CD4-positive, alpha-beta T cell treated with Interleukin-1 beta for 1 hour (primary cell): ENCODE measurements around the gene MTMR10.

Experiments
- DNase-seq, 2 donors: peaks; one replicate each; pipeline ENCODE4 v3.0.0-alpha.2; 2020 to 2022

The MTMR10 gene

DNA sequence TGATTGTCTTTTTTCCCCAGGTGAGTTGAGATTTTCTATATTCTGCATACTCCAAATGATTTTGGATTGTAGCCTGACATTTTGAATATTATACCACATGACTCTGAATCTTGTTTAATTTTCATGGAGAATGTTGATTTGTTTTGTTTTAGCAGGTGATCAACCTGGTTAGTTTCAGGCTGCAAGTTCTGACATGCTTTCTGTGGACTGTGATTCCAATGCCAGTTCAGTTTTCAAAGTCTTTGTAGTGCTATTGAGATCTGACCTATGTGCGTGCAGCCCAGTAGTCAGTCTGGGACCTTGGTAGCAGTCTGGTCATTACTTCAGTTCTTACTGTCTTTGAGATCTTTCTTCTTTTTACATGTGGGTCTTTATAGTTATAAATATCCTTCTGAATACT lies 18.6 kb upstream of the MTMR10 start:
- DNase-seq: no peak

DNA sequence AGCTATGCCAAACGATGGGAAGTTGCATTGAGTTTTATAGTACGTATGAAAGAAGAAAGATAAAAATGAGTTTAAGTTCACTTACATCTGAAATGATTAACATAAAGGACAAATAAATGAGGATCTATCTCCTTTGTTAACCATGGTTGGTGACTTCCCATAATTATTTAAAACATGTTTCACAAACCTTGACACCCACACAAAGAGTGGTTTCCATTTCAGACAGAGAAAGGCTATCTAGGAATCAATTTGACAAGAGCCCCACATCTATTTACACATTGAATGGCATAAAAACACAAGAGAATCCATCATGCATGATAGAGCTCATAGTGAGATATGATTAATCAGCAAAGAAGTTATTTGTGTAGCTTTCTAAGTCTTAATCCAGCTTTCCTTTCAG lies 14.2 kb upstream of the MTMR10 start:
- no peak for DNase-seq

DNA sequence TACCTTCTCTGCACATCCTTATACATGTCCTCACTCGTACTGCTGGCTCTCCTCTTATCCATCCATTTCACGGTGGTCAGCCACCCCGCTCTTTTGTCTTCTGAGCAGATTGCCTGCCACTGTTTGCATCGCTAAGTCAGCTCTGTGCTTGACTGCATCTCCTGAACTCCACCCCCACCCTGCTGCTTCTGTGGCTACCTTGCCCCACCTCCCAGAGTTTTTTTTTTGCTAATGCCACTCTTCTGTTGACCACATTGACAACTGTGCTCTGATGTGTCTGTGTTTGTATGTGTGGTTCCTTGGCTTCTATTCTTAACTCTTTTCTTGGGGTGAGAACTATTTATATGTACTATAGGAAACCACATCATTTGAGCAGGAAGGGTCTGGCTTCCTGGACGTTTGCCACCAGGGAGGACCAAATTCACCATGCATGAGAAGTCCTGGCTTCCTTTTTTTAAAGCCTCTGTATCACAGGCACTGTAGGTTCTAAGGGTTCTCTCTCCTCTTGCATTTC lies 12.8 kb upstream of the MTMR10 start:
- peak in 1 of 2 donors; percentile 66 for DNase-seq

DNA sequence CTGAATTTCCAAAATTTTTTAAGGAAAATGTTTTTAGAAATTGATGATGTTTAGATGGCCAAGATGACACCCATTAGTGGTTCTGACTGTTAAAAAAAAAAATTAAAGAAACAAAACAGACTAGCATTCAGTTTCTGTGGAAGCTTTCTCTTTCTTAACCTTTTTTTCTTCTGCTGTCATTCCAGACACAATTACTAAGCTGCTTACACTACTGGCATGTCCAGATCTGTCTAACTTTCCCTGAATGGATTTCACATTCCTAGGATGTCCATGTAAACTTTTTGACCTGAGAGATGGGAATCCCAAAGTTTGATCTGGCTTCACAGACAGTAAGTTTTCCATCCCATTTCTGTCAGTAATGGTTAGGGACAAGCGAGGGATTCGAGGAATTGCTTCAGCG lies 10.3 kb upstream of the MTMR10 start:
- DNase-seq: no peak

DNA sequence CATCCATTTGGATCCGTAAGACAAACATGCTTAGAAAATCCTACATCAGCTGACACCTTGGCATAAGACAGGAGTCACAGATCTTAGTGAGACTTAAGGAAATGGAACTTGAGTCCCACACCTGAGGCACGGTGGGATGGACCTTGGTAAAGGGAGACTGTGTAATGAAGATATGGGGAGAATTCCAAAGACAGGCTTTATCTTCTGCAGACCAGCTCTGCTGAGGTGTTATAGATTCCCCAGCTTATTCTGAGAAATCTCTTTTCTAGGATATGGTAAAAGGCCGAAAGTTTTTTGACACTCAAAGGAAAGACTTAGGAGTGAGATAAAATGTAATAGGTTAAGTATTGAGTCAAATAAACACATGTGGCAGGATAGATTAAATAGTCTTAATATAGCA lies 8.3 kb upstream of the MTMR10 start:
- DNase-seq: no peak

DNA sequence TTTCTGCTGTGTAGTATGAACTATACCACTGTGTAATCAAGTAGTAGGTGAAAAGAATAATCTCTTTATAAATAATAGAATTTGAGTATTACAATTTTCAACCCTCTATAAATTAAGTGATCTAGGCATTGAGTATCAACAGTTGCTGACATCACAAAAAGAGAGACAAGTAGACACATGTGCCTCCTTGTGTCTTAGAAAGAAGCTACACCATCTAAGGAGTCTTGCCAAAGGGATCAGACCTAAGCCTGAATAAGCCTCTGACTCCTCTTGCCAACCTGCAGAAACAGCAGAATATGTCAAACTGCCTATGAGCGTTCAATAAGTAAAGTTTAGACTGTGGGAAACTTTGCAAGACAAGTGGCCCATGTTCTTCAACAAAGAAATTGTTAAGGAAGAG lies 5.8 kb upstream of the MTMR10 start:
- DNase-seq: no peak

DNA sequence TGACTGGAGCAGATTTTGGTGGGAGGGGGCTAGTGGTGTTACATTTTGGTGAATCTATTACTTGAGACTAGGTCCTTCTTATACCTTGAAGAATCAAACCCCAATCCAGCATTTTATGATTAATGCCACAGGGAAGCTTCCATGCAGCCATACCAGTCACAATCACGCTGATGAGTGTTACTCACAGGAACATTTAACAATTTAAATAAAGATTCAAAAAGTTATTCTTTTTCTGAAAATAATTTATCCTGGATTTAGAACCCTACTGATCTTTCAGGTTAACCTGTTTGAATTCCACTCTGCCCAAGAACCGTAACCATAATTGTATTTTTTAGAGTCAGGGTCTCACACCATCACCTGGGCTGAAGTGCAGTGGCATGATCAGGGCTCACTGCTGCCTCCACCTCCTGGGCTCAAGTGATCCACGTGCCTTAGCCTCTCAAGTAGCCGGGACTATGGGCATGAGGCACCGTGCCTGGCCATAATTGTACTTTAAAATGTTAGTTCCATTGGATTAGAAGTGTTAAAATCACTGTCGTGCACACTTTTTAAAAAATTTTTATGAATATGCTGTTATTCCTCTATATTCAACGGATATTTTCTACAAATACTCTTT lies 929 bp upstream of the MTMR10 start:
- no peak for DNase-seq

DNA sequence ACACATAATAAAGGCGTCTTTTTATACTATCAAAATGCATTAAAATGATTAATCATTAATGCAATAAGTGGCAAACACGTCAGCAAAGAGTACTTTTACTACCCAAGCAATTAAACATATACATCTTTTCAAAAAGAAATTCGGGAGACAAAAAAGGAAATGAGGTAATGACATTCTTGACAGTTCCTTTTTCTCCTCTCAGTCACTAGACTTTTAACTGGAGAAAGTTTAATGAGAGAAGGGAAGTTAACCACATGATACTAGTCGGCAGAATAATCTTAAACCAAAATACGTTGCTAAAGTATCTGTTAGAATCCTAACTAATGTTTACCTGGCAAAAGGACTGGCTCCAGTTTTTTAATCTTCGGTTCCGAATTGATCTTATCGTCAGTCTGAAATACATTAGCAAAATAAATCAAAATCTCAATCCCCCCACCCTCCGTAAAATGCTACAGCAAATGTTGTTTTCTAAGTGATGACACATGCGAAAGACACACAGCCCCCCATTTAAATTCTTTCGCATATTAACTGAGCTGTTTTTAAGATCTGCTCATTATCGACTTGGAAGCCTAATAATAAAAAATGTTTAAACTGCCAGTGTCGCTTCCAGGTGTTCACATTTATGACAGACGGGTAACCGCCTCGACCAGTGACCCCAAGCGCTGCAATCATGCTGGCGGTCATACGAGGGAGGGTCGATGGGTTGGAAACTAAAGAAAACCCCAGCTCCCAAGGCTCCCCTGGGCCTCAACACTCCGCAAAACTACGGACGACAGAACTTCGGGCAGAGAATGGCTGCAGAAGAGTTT lies 778 bp downstream of the MTMR10 start:
- peak in 1 of 2 donors; percentile 3 for DNase-seq

DNA sequence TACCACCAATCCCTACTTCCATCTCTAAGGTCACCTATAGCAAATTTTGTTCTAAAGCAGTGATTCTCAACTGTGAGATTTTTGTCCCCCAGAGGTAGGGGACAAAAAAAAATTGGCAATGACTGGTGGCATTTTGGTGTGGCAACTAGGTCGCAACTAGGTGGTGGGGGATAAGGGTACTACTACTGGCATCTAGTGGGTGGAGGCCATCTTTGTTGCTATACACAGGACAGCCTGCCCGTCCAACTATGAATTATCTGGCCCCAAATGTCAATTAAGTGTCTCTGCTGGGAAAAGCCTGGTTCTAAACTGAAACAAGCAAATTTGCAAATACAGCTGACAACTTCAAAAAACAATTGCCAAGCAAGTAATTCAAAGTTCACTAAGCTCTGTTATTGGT lies 1.4 kb downstream of the MTMR10 start:
- no peak for DNase-seq

DNA sequence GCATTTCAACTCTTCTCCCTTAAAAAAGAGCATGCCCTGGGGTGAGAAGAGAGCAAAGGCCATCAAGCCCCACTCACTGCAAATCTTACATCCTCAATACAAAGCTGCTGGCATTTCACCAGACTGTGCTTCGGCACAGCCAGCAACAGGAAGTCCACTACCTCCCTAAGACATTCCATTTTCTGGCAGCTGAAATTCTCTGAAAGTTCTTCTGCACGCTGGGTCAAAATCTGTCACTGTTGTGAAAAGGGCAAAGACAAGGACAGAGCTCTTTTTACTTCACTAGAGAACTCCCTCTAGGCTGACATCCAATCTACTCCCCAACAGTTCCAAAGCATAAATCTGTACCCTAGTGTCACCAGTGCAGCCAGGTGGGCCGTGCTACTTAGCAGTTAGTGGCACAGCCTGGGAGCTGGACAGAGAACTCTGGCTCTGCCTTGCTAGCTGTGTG lies 6.3 kb downstream of the MTMR10 start:
- DNase-seq: no peak

DNA sequence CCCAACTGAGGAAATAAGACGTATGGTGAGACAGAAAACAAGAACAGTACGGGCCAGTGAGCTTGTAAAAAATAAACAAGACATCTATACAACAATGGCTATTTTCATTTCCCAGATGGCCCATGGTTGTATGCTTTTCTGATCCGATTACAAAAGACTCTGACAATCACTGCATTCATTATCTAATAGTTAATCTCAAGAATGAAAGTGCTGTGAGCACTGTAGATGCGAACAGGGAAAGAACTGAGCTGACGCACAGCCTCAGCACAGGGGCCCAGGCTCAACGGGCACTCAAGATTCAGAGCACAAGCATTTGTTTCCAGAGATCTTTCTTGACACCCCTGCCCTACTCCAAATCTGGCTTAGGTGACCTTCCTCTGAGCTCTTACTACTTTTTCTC lies 6.9 kb downstream of the MTMR10 start:
- DNase-seq: no peak

DNA sequence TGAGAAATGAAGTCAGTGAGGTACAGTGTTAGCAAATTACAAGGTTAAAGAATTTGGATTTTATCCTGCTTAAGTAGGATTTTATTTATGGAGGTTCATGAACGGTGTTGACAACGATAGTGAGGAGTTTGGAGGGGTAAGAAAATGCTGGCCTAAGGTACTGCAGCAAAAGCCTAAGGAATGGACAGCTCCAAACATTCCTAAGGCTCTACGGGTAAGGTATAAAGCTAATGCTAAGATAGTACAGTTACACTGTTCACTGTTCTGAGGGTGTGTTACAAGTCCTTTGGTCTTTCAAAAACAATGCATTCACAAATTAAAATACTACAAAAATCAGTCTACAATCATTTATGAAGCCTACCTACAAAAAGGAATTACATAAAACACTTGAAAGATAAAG lies 7.3 kb downstream of the MTMR10 start:
- DNase-seq: no peak

DNA sequence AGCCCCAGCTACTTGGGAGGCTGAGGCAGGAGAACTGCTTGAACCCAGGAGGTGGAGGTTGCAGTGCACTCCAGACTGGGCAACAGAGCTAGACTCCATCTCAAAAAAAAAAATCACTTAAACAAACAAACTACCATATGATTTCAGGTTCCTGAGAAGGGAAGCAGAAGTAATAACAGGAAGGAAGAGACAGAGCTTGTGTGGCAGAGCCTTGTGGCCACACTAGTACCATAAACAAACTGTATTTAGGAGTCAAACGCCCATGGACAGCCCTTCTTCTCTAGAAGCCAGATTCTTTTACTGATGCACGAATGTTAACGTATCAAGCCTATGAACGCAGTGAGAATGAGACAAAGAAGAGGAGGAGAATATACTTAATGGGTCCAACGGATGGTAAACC lies 12.0 kb downstream of the MTMR10 start:
- DNase-seq: no peak

DNA sequence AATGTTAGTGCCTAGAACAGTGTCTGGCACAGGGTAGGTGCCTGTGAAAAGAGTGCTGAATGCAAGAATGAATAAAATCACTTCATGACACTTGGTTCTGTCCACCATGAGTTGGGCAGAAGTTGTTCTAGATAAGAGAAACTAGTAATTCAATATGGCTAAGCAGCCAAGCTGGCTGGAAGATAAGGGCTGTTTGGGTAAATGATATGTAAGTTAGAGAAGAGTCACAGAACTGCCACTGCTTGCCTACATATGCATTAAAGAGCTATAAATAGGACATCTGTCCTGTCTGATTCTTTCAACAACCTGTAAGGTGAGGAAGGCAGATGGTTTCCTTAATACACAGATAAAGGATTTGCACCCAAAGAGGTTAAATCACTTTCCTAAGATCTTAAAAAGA lies 13.1 kb downstream of the MTMR10 start:
- DNase-seq: no peak

DNA sequence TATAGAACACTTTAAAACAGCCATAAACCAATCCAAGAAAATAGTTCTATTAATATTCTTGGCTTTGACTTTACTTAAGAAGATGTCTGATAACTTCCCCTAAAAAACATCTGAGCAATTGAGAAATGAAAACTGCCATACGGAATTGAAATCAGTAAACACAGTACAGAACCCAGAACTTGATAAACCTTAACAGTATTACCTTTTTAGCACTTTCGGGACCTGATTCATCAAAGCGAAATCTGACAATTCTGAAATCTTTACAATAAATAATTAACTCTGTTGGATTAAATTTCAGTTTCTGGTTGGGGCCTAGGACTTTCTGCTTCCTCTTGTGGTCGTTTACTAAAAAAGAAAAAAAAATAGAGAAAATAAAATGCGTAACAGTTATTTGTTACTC lies 17.3 kb downstream of the MTMR10 start:
- DNase-seq: no peak

DNA sequence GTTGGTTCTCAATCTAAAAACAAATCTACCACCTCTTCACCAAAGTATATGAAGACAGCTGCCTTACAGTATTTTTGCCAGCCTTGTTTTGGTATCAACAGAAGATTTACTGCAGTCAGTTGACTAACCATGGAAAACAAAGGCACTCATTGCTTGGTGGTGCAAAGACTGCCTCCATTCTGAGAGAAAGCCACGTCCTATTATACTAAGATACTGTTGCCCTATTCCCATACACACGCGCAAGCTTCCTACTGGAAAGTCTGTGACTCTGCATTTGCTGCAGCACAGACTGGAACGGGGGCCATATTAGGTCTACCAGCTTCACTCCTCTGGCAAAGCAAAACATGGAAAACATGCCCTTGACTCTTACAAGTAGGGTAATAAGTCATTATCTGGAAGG lies 18.0 kb downstream of the MTMR10 start:
- DNase-seq: no peak

DNA sequence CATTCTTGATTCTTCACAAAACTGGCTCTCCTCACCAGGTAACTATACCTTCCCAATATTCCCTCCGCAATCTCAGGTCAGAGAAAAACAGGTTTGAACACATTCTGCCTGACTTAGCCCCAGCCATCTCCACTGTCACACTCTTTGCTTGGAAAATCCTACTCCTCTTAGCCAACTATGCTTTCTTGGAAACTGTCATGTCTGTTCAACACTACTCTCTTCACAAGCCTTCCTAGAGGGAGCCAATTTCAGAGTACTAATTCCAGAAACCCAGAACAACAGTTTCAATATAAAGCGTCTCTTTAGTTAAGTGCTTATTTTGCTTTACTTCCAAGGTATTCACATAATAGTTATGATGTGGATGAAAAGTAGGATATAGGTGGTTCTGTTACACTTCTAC lies 21.7 kb downstream of the MTMR10 start:
- no peak for DNase-seq

DNA sequence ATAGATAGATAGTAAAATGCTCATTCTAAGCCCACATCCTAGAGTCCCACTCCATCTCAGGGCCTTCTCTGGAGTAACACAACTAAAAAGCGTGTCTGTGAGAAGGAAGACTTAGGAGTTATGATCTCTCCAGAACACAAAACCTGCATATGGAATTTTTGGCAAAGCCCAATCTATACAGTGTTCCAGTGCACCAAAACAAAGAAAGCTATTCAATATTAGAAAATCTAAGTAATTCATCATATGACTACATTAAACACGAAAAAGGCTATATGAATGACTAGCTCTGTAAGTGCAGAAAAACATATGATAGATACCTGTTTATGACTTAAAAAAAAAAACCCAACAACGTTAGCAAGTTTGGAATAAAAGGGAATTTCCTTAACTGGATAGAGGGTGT lies 27.7 kb downstream of the MTMR10 start:
- no peak for DNase-seq

DNA sequence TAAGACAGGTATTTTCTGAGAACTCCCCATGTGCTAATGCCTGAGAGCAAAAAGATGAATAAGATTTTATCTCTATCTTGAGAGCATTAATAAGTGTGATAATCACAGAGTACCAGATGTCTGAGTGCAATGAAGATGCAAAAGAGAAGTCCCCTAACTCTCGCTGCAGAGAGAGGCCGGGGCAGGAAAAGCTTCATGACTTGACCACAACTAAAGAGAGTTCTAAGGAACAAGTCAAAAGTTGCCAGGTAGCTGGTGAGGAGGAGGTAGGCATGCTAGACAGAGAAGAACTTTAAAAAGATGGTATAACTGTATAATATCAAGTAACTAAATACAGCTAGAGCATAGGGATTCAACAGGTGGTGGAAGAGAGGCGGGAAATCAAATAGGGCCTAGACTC lies 28.8 kb downstream of the MTMR10 start:
- DNase-seq: no peak

DNA sequence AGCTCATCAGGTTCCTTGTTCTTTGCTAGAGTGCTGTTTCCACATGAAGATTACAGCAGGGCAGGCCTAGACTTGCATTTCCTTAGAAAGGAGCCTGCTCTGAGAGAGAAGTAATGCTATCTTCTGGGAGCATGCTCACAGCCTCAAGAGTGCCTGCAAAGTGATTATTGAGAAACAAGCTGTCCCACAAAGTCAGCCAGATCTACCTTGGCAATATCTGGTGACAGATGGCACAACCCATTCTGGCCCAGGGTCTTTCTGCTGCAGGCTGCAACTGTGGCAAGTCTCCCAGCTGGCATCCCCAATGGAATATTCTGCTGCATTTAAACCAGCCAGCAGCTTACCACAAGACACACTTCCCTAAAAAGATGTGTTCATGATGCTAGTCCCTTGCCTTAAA lies 29.3 kb downstream of the MTMR10 start:
- no peak for DNase-seq

DNA sequence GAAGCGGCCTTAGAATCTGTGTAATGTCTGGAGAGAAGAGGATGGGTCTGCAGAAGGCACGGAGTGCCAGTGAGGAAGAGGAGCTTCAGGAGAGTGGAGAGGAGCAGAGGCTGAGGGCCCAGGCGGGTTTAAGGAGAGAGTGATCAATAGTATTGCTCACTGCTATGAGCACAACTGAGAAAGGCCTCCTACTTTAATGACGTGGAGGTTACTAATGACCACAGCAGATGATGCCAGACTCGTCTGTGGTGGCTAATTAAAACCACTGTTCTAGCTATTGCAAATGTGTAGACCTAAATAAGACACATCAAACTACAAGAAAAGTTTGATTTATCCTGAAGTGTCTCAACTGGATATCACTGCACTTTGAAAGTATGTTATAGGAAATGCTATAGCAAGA lies 33.2 kb downstream of the MTMR10 start:
- no peak for DNase-seq

DNA sequence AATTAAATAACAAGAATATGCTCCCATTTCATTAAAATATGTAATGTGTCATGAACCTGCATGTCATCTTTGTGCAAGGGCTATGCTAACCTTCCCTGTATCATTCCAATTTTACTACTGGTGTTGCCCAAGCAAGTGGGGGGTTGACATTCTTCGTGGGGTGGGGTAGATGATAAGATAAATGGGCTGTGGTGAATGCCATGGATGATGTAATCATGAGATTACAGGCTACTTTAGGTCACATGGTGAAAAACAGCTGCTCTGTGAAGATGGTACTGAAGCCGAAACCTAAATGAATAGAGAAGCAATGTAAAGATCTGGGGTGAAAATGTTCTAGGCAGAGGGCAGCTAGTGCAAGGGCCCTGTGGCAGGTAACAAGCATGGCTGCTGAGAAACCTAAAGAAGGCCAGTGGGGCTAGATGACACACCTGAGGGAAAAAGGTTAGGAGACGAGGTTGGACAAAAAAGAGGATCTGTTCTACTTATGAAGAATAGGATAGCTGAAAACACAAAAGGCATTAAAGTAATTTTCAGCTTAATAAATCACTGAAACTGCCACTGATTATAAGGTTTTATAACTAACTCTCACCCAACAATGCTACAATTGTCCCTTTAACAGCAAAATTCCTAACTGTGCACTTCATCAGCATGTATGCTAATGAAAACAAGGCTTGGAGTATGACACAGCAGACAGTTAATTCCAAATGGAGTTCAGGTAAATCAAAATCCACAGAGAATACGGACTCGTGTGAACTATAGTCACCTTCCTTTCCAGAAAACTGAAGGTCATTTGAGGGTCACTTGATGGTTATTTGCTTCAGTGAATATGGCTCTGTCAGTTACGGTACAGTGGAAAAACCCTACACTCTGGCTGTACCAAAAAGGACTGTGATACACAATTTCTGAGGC lies 35.0 kb downstream of the MTMR10 start:
- DNase-seq: no peak

DNA sequence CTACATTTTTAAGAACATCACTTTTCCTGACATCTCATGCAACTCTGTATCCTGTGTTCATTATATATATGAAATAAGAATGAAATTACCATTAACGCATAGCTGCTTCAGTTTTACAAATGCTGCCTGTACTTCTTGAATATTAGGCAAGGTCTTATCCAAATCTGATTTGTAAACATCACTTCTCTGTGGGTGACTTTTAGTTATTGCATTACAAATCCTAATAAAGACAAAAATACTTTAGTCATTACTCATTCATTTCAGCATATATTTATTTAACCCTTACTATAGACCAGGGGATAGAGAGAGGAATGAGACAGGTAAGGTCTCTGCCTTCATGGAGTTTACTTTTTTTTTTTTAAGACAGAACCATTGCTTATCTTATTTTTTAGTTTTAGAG lies 36.8 kb downstream of the MTMR10 start:
- DNase-seq: no peak
